GM19099 (cell line): Measurements from ENCODE around the gene WASHC2C.
A peak's percentile ranks its signal among the peaks of the same experiment; 100 is the strongest.

ENCODE experiments used
- POLR2A ChIP-seq: IDR thresholded peaks from 3 replicates; pipeline ENCODE4 v1.6.1; 2011; ENCODE audit warnings: low read depth; ENCODE audit not compliant: insufficient read length; ENCODE audit errors: extremely low read depth

The WASHC2C gene, protein sequence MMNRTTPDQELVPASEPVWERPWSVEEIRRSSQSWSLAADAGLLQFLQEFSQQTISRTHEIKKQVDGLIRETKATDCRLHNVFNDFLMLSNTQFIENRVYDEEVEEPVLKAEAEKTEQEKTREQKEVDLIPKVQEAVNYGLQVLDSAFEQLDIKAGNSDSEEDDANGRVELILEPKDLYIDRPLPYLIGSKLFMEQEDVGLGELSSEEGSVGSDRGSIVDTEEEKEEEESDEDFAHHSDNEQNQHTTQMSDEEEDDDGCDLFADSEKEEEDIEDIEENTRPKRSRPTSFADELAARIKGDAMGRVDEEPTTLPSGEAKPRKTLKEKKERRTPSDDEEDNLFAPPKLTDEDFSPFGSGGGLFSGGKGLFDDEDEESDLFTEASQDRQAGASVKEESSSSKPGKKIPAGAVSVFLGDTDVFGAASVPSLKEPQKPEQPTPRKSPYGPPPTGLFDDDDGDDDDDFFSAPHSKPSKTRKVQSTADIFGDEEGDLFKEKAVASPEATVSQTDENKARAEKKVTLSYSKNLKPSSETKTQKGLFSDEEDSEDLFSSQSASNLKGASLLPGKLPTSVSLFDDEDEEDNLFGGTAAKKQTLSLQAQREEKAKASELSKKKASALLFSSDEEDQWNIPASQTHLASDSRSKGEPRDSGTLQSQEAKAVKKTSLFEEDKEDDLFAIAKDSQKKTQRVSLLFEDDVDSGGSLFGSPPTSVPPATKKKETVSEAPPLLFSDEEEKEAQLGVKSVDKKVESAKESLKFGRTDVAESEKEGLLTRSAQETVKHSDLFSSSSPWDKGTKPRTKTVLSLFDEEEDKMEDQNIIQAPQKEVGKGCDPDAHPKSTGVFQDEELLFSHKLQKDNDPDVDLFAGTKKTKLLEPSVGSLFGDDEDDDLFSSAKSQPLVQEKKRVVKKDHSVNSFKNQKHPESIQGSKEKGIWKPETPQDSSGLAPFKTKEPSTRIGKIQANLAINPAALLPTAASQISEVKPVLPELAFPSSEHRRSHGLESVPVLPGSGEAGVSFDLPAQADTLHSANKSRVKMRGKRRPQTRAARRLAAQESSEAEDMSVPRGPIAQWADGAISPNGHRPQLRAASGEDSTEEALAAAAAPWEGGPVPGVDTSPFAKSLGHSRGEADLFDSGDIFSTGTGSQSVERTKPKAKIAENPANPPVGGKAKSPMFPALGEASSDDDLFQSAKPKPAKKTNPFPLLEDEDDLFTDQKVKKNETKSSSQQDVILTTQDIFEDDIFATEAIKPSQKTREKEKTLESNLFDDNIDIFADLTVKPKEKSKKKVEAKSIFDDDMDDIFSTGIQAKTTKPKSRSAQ (N-terminal part only)

DNA sequence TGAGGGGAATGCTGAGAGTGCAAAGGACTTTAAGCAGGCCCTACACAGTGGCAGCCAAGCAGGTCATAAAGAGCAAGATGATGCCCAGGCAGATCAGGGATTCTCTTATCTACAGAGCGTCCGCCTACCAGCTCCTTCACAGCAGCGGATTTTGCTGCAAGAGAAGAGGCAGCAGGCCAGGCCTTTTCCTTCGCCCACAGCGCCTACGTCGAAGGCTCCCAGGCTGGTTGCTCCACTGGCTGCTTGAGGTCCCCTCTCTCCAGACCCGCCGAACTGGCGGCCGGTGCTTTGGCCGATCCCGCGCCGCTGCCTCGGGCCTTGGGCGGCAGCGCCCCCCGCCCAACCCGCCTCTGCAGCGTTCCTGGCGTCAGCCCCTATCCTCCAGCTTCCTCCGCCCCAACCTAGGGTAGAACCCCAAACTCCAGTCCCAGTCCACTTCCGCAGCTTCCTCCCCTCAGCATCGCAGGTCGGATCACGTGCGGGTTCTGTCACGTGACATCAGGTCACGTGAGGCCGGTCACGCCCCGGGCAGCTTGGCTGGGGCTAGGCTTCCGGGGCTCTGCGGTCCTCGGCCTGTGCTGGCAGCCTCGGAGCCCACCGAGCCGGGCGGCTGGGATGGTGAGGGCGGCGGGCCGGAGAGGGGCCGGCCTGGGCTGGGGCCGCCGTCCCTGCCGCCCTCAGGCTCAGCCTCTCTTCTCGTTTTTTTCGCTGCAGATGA is at the start of gene WASHC2C:
Gene WASHC2C (plus strand): TSS at position 564 of the 718 bp plus-strand sequence. CDS start 52 bp downstream, at position 616.
- peak; percentile 65 for TF ChIP-seq POLR2A

DNA sequence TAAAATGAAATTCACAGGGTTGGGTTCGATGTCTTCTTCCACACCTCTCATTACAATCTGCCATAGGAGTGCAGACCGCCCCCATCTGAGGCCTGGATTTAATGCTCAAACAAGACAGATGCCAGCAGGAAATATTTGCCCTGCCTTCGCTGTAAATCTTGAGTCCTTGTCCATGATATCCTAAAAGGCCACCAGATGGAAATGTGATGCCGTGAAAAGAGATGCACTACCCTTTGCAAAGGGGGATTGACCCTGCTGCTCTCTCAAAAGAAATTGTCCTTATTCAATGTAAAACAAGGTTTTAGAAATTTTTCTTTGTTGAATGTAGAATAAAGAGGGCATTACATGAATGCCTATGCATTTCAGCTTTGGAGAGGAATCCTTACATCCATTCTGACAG is 82.8 kb downstream of the WASHC2C start:
- no peak for TF ChIP-seq POLR2A

DNA sequence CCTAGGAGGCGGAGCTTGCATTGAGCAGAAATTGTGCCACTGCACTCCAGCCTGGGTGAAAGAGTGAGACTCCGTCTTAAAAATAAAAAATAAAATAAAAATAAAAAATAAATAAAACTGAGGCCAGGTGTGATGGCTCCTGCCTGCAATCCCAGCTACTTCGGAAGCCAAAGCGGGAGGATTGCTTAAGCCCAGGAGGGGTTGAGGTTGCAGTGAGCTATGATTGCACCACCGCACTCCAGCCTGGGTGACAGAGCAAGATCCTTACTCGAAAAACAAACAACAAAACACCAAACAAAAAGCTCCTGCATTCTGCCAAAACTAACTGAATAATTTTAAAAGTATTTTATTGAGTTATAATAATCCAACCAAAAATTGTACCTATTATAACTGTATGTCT is 84.0 kb downstream of the WASHC2C start:
- TF ChIP-seq POLR2A, result no peak

DNA sequence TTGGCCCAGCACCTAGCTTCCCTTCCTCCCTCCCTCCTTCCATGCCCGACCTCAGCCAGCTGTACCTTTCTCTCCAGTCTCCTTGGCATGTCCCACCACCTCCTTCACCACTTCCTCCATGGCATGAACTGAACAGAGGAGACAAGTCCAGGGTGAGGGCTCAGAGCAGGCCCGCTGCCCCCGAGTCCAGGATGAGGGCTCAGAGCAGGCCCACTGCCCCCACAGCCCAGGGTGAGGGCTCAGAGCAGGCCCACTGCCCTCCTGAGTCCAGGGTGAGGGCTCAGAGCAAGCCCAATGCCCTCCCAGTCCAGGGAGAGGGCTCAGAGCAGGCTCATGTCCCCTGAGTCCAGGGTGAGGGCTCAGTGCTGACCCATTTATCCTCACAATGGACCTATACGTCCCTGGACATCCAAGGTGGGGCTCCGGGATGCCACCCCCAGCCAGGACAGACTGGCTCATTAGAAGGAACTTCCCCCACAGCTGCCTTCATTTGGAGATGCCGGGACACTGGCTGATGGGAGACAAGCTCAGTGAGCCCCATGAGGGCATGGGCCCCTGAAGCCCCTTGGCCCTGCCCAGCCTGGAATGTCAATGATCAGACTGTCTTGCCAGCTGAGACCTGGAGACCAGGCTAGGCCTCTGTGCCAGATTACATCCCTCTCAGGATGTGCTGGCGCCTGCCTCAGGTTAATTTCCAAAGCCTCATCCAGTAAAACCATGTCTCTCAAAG is 90.2 kb downstream of the WASHC2C start:
- TF ChIP-seq POLR2A, result no peak

DNA sequence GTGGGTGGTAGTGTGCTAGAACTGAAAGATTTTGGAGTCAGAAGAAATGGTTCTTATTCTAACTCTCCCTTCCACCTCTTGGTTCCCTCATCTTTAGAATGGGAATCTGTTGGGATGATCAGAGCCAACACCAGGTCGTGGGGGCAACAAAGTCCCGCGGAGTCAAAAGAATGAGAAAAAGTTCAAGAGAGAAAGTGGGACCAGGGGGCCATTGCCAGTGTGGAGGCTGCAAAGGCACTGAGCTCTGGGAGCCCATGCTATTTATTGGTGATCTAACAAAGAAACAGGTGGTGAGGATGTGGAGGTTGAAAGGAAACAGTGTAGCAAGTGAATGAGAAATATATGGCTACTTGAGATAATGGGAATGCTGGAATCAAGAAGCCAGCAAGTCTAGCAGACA is 90.8 kb downstream of the WASHC2C start:
- TF ChIP-seq POLR2A, result no peak

DNA sequence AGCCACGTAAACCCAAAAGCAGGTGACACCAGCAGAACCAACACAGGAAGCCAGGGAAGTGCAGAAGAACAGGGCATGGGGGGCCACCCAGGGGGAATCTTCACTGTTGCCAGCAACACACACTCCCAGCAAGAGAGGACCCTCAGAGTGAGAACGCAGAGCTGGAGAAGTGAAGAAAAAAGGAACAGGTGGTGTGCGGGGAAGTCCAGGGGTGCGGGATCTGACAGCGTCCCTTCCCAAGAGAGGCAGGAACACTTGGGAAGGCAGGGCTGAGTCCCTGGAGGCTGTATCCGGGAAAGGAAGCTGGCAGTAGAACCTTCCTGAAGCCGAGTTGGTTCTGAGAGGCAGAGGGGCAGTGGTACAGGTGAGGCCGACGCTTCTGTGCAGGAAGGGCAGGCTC is 92.5 kb downstream of the WASHC2C start:
- no peak for TF ChIP-seq POLR2A
